Lung (tissue), 12 donors: ENCODE data around the gene SMARCC2. TPM values are rescaled to one million over a fixed set of nuclear protein-coding genes. Genes with fewer than 3 reads are reported as not detected.

Experiments used
- ATAC-seq: fragments of 200-7000 bp; cut with Tn5 transposase; one replicate; pipeline ENCODE4 v1.9.1; 2020; ENCODE audit warnings: moderate number of reproducible peaks; ENCODE audit not compliant: insufficient read depth, low FRiP score
- DNase-seq, 3 donors: peaks; one replicate each; pipeline ENCODE4 v3.0.0-alpha.2; 2013 to 2017
- H3K27ac ChIP-seq, 2 donors: one replicate each; pipeline ENCODE4 v1.5.1; 2013; ENCODE audit warnings: mild to moderate bottlenecking in 2 of 2, moderate library complexity in 2 of 2, control low read depth in 1 of 2, inconsistent platforms in 1 of 2, low read depth in 1 of 2, low read length in 1 of 2
- H3K27me3 ChIP-seq, 3 donors: one replicate each; pipeline ENCODE4 v1.5.1; 2013; ENCODE audit warnings: low read length in 2 of 3; ENCODE audit not compliant: control insufficient read depth in 3 of 3, insufficient read depth in 3 of 3
- H3K36me3 ChIP-seq, 4 donors: one replicate each; pipeline ENCODE4 v1.5.1; 2013; ENCODE audit warnings: low read length in 4 of 4, mild to moderate bottlenecking in 1 of 4, moderate library complexity in 1 of 4; ENCODE audit not compliant: control insufficient read depth in 4 of 4, insufficient read depth in 4 of 4
- H3K4me1 ChIP-seq, 5 donors: one replicate each; pipeline ENCODE4 v1.5.1; 2013; ENCODE audit warnings: low read length in 5 of 5, mild to moderate bottlenecking in 2 of 5, moderate library complexity in 1 of 5; ENCODE audit not compliant: control insufficient read depth in 5 of 5, insufficient read depth in 5 of 5
- H3K4me3 ChIP-seq: one replicate; pipeline ENCODE4 v1.5.1; 2013; ENCODE audit warnings: mild to moderate bottlenecking, control low read depth, moderate library complexity
- H3K9ac ChIP-seq, 2 donors: one replicate each; pipeline ENCODE4 v1.5.1; 2013; ENCODE audit warnings: low read length in 2 of 2, control low read depth in 1 of 2; ENCODE audit not compliant: insufficient read depth in 1 of 2
- H3K9me3 ChIP-seq, 4 donors: one replicate each; pipeline ENCODE4 v1.5.1; 2013; ENCODE audit warnings: low read length in 3 of 4, mild to moderate bottlenecking in 1 of 4, moderate library complexity in 1 of 4; ENCODE audit not compliant: control insufficient read depth in 4 of 4, insufficient read depth in 3 of 4
- WGBS, 2 donors: extraction: QIAGEN DNeasy Blood & Tissue Kit; methylation state at CpG; one replicate each; pipeline ENCODE4 v1.1.7; 2013; 5-methylcytosine and 5-hydroxymethylcytosine counted together
- polyA plus RNA-seq, 2 donors: library from polyadenylated mRNA; stranded (reverse); fragments of 200-250 nt; gene quantifications; one replicate each; pipeline ENCODE4 v1.2.1, GENCODE V29; 2013
- total RNA-seq, 2 donors: library from RNA; depleted of rRNA in 1 of 2; stranded (reverse); fragments of >200 nt in 1 of 2; gene quantifications; one replicate each; pipeline ENCODE4 v1.2.1, GENCODE V29; 2014 to 2021
- TF ChIP-seq, protein P1 (sequence below): IDR thresholded peaks from 2 replicates; pipeline ENCODE4 v1.5.1; 2012; ENCODE audit warnings: mild to moderate bottlenecking; ENCODE audit errors: control extremely low read depth, extremely low read depth
- donor health status: control.
- donor health status: control.
- donor health status: Bipolar disorder and iron deficiency.
- donor health status: healthy.
- donor health status: DM: yes; HTN: yes; CAD: no.

Gene SMARCC2
- total and polyA plus RNA-seq, 4 donors = 23.9 to 97.5 (median 47.7) TPM

DNA sequence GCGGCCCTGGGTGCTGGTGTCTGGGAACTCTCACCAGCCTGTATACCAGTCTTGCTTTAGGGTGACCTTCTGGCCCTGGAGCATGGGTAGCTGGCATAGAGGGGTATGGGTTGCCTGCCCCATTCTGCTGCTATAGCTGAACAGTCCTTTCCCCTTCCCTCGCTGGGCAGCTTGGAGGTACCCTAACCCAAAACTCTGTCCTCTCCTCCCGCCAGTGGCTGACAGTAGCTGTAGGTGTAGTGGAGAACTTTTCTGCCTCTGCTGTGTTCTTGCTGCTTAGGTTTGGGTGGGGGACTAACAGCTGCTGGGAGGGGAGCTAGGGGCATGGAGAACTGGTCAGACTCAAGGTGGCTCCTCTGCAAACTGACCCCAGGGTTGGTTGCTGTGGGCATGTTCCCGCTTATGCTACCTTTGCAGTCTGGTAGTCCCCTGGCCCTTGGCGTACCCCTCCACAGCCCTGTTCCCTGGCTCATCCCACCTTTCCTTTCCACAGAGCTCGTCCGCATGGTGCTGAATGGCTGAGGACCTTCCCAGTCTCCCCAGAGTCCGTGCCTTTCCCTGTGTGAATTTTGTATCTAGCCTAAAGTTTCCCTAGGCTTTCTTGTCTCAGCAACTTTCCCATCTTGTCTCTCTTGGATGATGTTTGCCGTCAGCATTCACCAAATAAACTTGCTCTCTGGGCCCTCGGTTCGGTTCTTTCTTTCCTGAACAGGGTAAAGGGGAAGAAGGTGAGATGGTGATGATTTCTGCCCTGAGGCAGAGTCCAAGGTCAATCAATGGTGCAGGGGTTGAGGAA lies 28.2 kb downstream of the SMARCC2 start:
- Histone ChIP-seq H3K4me3 (peak overlapping the region; percentile 92), H3K4me1 (peaks cover 0 to 23% (median 17%) of the 10 kb centered on the region in 5 donors), H3K9ac (peak overlapping the region in 1 of 2 donors; percentile 14), H3K9me3 (no peaks in the 10 kb centered on the region), H3K27ac (peak overlapping the region in 1 of 2 donors; percentile 98), H3K36me3 (peaks cover 10 to 62% (median 50%) of the 10 kb centered on the region in 4 donors), H3K27me3 (no peaks in the 10 kb centered on the region)
- TF ChIP-seq, protein P1, sequence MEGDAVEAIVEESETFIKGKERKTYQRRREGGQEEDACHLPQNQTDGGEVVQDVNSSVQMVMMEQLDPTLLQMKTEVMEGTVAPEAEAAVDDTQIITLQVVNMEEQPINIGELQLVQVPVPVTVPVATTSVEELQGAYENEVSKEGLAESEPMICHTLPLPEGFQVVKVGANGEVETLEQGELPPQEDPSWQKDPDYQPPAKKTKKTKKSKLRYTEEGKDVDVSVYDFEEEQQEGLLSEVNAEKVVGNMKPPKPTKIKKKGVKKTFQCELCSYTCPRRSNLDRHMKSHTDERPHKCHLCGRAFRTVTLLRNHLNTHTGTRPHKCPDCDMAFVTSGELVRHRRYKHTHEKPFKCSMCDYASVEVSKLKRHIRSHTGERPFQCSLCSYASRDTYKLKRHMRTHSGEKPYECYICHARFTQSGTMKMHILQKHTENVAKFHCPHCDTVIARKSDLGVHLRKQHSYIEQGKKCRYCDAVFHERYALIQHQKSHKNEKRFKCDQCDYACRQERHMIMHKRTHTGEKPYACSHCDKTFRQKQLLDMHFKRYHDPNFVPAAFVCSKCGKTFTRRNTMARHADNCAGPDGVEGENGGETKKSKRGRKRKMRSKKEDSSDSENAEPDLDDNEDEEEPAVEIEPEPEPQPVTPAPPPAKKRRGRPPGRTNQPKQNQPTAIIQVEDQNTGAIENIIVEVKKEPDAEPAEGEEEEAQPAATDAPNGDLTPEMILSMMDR = no peak
- WGBS, 2 donors = 74 to 80% methylated on average over 11 of the region's 11 CpGs
- no peak for ATAC-seq
- DNase-seq = no peak

DNA sequence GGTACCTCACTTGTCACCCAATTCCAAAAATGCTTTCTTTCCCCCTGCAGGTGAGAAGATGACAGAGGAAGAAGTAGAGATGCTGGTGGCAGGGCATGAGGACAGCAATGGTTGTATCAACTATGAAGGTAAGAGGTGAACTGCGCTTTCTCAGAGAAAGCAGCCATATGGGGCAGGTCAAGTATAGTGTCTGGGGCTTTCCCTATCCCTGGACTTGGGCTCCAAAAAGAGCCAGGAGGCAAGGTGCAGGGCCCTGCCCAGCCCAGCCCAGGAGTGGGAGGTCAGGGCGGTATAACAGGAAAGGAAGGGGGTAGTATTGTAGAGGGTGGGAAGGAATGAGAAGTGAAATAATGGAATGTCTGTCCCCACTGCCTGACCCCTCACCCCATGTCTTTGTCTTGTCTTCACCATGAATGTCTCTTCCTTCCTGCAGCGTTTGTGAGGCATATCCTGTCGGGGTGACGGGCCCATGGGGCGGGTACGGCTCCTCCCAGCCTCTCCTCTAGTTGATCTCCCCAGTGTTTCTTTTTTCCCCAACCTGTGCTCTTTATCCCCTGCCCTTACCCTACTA lies 29.0 kb downstream of the SMARCC2 start:
- no peak for ATAC-seq
- H3K36me3 ChIP-seq = peaks cover 9 to 69% (median 49%) of the 10 kb centered on the region in 4 donors

DNA sequence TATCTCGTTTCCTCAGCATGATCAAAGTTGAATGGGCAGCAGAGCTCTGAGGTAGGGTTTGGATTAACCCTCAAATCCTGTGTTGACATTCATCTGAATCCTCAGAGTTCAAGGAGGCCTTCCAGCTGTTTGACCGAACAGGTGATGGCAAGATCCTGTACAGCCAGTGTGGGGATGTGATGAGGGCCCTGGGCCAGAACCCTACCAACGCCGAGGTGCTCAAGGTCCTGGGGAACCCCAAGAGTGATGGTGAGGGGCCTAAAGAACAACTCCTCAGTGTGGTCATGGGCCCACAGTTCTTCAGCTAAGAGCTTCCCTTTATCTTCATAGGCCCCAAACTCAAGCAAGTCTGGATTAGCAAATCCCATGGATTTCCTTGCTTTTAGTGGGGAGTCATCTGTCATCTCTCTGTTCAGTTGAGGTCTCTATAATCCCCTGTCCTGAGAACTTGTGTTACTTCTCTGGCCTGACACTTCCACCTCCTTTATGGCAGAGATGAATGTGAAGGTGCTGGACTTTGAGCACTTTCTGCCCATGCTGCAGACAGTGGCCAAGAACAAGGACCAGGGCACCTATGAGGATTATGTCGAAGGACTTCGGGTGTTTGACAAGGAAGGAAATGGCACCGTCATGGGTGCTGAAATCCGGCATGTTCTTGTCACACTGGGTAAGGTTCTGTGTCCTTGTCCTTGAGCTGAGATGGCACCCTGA lies 29.6 kb downstream of the SMARCC2 start:
- no peaks in the 10 kb centered on the region for H3K27me3 ChIP-seq
- peaks cover 7 to 64% (median 46%) of the 10 kb centered on the region in 4 donors for H3K36me3 ChIP-seq
- H3K9ac ChIP-seq = peak overlapping the region; percentile 99
- TF ChIP-seq, protein P1 = no peak
- H3K27ac ChIP-seq = peak overlapping the region; percentile 96 to 98
- no peak for DNase-seq
- ATAC-seq = no peak
- WGBS, 2 donors = 15 to 22% methylated on average over 8 of the region's 8 CpGs
- peaks cover 0 to 23% (median 17%) of the 10 kb centered on the region in 5 donors for H3K4me1 ChIP-seq
- no peaks in the 10 kb centered on the region for H3K9me3 ChIP-seq
- H3K4me3 ChIP-seq = peak overlapping the region; percentile 92

More for the DNA sequence above, 29.0 kb downstream of the SMARCC2 start:
- peak overlapping the region; percentile 13 to 99 for H3K9ac ChIP-seq
- TF ChIP-seq, protein P1 = no peak
- peak overlapping the region; percentile 92 for H3K4me3 ChIP-seq
- H3K4me1 ChIP-seq = peaks cover 0 to 23% (median 17%) of the 10 kb centered on the region in 5 donors
- peak overlapping the region; percentile 96 to 98 for H3K27ac ChIP-seq
- H3K27me3 ChIP-seq = no peaks in the 10 kb centered on the region
- no peaks in the 10 kb centered on the region for H3K9me3 ChIP-seq
- DNase-seq = peak in 1 of 3 donors; percentile 40
- 15 to 24% methylated on average over 6 to 7 of the region's 7 CpGs for WGBS, 2 donors
